Measurements from ENCODE around the gene TMEM213. TPM values are rescaled to one million over a fixed set of nuclear protein-coding genes. Genes with fewer than 3 reads are reported as not detected.

Gene TMEM213
- total and polyA plus RNA-seq, 2 of the 13 experiments (the other 11 are each of a cell fraction or from before 2014, with no cell fraction given) = not detected

DNA sequence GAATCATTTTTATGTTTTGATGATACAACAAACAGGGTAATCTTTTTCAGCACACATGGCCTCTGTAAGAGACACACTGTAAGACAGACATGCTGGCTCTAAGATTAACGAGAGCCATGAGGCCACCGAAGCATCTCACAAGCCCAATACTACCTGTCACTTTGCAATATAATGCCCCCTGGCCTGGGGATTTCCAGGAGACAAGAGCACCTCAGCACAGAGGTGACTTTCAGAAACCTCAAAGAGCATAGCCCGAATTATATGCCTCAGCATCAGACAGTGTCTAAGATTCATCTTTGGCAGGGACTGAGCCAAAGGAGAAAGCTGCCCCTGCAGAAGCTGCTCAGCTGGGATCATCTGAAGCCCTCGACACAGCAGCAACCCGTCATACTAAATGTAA lies 44.2 kb upstream of the TMEM213 start:
- intact Hi-C loops (cut with micrococcal nuclease; ENCODE audit: unreplicated experiment) = no loop called here
- in situ Hi-C loops (cut with HindIII; ENCODE audit: extremely low pct_ligation_motif_present, low pct_unique_long_range_greater_than_20kb) = no loop called here
- no peak overlapping the region for H3K9ac ChIP-seq (ENCODE audit: insufficient read depth, low read depth, low read length)

More for the DNA sequence above, 44.2 kb upstream of the TMEM213 start:
- Histone ChIP-seq H3K4me2 (ENCODE audit: low read depth, low read length) (no peak overlapping the region), H3K9me3 (ENCODE audit: low read length) (no peaks in the 10 kb centered on the region), H3K27me3 (ENCODE audit: control insufficient read depth in 1 of 2, insufficient read depth in 2 of 2, low read length in 2 of 2) (peaks cover 0 to 16% of the 10 kb centered on the region in 2 experiments; a peak in 2 of 5 replicates), H3K36me3 (replicated peaks in 1 of 2; ENCODE audit: control insufficient read depth in 1 of 2, insufficient read depth in 2 of 2, low read length in 2 of 2) (no peaks in the 10 kb centered on the region), H3K27ac (ENCODE audit: extremely low read length, insufficient read depth, low read length) (no peak overlapping the region), H4K20me1 (ENCODE audit: insufficient read depth, low read length) (no peaks in the 10 kb centered on the region), H3K4me3 (replicated peaks in 1 of 3; ENCODE audit: insufficient read depth in 1 of 3, low read depth in 2 of 3, low read length in 3 of 3) (no peak overlapping the region), H2AFZ (ENCODE audit: low read length) (no peak overlapping the region), H3K79me2 (ENCODE audit: insufficient read depth, low read length) (no peaks in the 10 kb centered on the region), H3K4me1 (ENCODE audit: insufficient read depth, low read length) (peaks cover 84% of the 10 kb centered on the region)
- no peak for TF ChIP-seq NKX3-1 (CRISPR knock-in tag; IDR thresholded peaks at IDR 0.05)
- TF ChIP-seq REPIN1 (CRISPR knock-in tag; IDR thresholded peaks at IDR 0.05; ENCODE audit: borderline replicate concordance, low read depth) = no peak
- TF ChIP-seq ZSCAN29 (CRISPR knock-in tag; conservative IDR thresholded peaks at IDR 0.05) = no peak
- no peak for TF ChIP-seq CCDC6 (CRISPR knock-in tag; IDR thresholded peaks at IDR 0.05)
- no peak for TF ChIP-seq ZNF563 (CRISPR knock-in tag; IDR thresholded peaks at IDR 0.05)
- TF ChIP-seq, protein P1, sequence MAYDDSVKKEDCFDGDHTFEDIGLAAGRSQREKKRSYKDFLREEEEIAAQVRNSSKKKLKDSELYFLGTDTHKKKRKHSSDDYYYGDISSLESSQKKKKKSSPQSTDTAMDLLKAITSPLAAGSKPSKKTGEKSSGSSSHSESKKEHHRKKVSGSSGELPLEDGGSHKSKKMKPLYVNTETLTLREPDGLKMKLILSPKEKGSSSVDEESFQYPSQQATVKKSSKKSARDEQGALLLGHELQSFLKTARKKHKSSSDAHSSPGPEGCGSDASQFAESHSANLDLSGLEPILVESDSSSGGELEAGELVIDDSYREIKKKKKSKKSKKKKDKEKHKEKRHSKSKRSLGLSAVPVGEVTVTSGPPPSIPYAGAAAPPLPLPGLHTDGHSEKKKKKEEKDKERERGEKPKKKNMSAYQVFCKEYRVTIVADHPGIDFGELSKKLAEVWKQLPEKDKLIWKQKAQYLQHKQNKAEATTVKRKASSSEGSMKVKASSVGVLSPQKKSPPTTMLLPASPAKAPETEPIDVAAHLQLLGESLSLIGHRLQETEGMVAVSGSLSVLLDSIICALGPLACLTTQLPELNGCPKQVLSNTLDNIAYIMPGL (CRISPR knock-in tag; IDR thresholded peaks at IDR 0.05; ENCODE audit: borderline replicate concordance in 1 of 2, low read depth in 1 of 2) = no peak
- no peak for TF ChIP-seq BORCS8-MEF2B (CRISPR knock-in tag; IDR thresholded peaks at IDR 0.05)
- TF ChIP-seq, protein P2, sequence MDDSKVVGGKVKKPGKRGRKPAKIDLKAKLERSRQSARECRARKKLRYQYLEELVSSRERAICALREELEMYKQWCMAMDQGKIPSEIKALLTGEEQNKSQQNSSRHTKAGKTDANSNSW (CRISPR knock-in tag; IDR thresholded peaks at IDR 0.05; ENCODE audit: borderline replicate concordance) = no peak
- TF ChIP-seq, protein P3, sequence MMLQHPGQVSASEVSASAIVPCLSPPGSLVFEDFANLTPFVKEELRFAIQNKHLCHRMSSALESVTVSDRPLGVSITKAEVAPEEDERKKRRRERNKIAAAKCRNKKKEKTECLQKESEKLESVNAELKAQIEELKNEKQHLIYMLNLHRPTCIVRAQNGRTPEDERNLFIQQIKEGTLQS (CRISPR knock-in tag; IDR thresholded peaks at IDR 0.05) = no peak
- TF ChIP-seq SOX6 (IDR thresholded peaks at IDR 0.05) = no peak
- TF ChIP-seq SOX6 (CRISPR knock-in tag; IDR thresholded peaks at IDR 0.05) = no peak
- TF ChIP-seq KAT8 (CRISPR knock-in tag; IDR thresholded peaks at IDR 0.05) = no peak
- TF ChIP-seq ZNF44 (CRISPR knock-in tag; IDR thresholded peaks at IDR 0.05) = no peak
- no peak for TF ChIP-seq GFI1 (CRISPR knock-in tag; IDR thresholded peaks at IDR 0.05; ENCODE audit: borderline replicate concordance)
- no peak for TF ChIP-seq SRSF1 (optimal IDR thresholded peaks at IDR 0.05; ENCODE audit: low read depth, low read length)
- no peak for TF ChIP-seq ZNF891 (CRISPR knock-in tag; IDR thresholded peaks at IDR 0.05)
- no peak for TF ChIP-seq ZNF550 (CRISPR knock-in tag; IDR thresholded peaks at IDR 0.05; ENCODE audit: borderline replicate concordance)
- TF ChIP-seq ZNF589 (CRISPR knock-in tag; conservative IDR thresholded peaks at IDR 0.05) = no peak
- no peak for ATAC-seq
- ChIA-PET CTCF (ENCODE audit: low intra/inter-chr PET ratio, low total read pairs) (no interaction called here), POLR2A (no interaction called here)
- no TSS peak for BruUV-seq (replicated peaks)
- 57% methylated on average over 4 of the region's 5 CpGs for WGBS (ENCODE audit: low lambda C conversion rate)
- DNase-seq (ENCODE audit: low spot score) = no peak
- FAIRE-seq = no peak

Measured in HepG2 (cell line).